Stimulated activated CD4-positive, alpha-beta T cell treated with anti-CD3 and anti-CD28 coated beads, Interleukin-1b, Interleukin-23, amount 100 ng/mL, for 24 hours (primary cell): ENCODE results near the gene PRKCE.
"Not testable (repeated sequence)": the region's sequence is repeated elsewhere in the genome, so short reads cannot be mapped to it uniquely, and the experiment has no call there.

Source experiments
- DNase-seq, 4 experiments: peaks; one replicate each; pipeline ENCODE4 v3.0.0-alpha.2; 2020; ENCODE audit warnings: low read depth in 4 of 4, low spot score in 1 of 4

PRKCE gene

DNA sequence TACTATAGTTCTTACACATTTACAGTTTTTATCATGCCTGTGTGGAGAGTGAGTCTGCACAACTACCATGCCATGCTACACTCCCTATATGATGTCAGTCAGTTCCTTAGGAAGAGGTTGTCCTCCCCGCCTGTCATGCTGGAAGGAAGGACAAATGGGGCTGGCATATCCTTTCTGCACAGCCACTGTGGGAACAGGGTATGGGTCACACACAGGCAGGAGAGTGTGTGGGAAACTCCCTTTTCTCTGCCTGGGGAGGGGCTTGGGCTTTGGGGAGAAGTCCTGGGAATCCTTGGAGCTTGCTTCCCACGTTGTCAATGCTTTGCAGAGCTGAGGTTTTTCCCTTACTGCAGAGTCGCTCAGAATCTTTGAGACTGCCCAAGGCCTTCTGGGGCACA is 232.1 kb downstream of the PRKCE start:
- no peak for DNase-seq

DNA sequence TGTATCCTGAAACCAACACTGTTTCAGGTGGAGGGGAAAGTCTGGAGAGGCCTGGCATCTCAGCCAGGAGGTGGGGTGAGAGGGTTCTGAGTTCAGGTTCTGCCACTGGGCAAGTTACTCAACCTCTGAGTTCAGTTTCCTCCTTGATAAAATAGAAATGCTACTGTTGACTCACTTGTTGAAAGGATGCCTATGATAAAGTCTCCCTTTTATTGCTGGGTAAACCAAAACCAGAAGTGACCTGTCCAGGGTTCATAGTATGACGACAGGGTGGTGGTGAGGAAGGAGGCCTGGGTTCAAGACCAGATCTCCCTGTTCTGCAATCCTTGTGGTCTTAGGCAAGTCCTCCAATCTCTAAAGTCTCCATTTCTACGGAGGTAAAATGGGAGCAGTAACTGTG is 232.7 kb downstream of the PRKCE start:
- DNase-seq: no peak

- DNase-seq: no peak
Observed at GRCh38 chr2:45885171-45885621, 233.7 kb downstream of the PRKCE start.

GRCh38 chr2:45886171-45886663 is 234.7 kb downstream of the PRKCE start:
- DNase-seq: no peak

- no peak for DNase-seq
Observed at GRCh38 chr2:45888167-45888566, 236.7 kb downstream of the PRKCE start.

DNA sequence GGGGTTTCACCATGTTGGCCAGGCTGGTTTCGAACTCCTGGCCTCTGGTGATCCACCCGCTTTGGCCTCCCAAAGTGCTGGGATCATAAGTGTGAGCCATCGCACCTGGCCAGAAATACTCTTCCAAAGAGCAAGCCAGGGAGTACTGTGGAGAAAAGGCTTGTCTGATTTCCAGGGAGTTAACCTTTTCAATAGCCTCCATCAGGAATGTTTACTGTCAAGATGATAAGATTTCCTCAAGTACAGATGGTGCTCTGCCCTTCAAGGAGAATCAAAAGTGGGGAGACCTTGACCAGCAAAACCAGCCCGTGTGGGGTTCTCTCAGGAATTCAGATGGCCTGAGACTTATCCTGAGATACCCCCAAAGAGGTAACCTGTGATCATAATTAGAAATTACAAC is 237.2 kb downstream of the PRKCE start:
- no peak for DNase-seq

GRCh38 chr2:45889053-45889452 is 237.6 kb downstream of the PRKCE start:
- DNase-seq: peak in 1 of 4 experiments; percentile 14

DNA sequence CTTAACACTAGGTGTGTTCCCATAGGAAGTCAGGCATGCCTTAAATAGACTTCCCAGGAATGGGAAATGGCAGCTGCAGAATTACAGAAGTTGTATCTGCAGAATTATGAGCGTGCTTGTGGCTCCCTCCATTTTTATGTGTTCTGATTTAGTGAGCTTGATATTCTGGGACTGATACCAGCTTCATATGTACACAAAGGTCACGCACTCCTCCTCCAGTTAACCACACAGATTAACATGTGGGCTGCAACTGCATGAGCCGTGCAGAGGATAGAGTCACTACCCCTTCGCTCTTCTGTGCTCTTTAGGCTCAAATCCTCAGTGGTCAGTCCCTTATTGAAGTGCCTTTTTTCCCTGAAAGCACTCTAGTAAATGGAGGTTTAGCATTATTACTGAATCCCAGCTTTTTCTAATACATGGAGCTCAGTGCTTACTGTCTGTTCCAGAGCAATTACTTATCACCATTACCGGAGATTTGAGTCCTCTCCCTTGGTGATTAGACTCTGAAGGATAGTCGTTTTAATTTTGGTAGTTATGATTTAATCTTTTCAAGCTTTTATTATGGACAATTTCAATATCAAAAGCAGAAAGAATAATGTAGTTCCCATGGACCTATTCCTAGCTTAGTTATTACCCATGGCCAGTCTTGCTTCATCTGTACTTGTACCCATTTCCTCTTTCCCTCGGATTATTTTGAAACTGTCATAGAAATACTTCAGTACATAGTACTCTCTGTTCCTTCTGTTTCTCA is 238.3 kb downstream of the PRKCE start:
- DNase-seq: no peak

- not testable (repeated sequence) for DNase-seq
Observed at GRCh38 chr2:45890371-45890646, 238.8 kb downstream of the PRKCE start.

DNA sequence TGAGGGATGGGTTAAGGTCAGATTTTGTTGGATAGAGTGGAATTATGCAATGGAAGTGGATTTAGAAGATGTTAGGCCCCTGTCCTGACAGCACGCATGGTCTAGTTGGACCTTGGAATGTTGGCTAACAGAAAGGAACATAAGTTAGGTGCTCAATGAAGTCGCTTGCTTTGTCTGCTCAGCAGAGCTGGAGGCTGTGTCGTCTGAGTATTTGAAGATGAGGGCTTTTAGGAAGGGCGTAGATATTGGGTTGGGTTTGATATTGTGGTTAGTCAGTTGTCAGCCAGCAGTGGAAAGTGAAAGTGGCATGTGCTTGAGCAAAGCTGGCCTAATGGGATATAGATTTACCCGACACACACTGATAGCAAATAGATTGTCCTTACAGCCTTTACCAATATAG is 239.3 kb downstream of the PRKCE start:
- DNase-seq: no peak

GRCh38 chr2:45891719-45892424 is 240.4 kb downstream of the PRKCE start:
- DNase-seq: no peak

- DNase-seq: no peak
Observed at GRCh38 chr2:45892425-45892745, 240.9 kb downstream of the PRKCE start.

GRCh38 chr2:45892757-45893156 is 241.3 kb downstream of the PRKCE start:
- DNase-seq: no peak

DNA sequence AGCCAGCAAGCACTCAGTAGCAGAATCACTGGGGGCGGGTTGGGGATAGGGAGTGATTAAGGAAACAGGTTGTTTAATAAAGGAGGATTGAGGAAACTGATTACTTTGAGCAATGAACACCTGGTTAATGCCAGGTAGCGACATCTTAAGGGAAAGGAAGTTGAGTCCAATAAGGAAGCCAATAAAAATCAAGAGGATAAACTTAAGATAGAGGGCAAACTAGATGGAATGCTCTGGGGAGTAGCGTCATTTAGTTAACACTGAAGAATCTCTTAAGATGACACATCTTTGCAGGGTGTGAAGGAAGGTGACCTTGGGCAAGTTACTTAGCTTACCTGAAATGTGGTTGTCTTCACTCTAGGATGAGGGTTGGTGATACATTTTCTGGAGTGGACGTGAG is 242.7 kb downstream of the PRKCE start:
- DNase-seq: no peak

- DNase-seq: no peak
Observed at GRCh38 chr2:45895241-45895861, 243.9 kb downstream of the PRKCE start.

- DNase-seq: no peak
Observed at GRCh38 chr2:45896311-45896710, 244.8 kb downstream of the PRKCE start.

DNA sequence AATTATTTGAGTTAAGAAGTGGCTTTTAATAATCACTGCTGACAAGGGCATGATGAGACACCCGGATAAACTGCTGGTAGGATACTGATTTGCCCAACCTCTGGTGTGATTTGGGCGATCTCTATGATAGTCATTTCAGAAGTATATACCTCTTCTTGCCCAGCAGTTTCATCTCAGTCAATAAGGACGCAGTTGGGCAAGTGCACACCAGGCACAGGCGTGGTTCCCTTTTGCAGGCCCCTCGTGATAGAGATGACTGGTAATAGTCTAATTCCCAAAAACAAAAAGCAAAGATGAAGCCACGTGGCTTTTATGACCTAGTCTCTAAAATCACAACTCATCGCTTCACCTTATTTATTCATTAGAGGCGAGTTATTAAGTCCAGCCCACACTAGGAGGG is 246.4 kb downstream of the PRKCE start:
- no peak for DNase-seq

GRCh38 chr2:45898819-45899218 is 247.3 kb downstream of the PRKCE start:
- no peak for DNase-seq

- no peak for DNase-seq
Observed at GRCh38 chr2:45899926-45900325, 248.5 kb downstream of the PRKCE start.

GRCh38 chr2:45901468-45902032 is 250.1 kb downstream of the PRKCE start:
- no peak for DNase-seq

DNA sequence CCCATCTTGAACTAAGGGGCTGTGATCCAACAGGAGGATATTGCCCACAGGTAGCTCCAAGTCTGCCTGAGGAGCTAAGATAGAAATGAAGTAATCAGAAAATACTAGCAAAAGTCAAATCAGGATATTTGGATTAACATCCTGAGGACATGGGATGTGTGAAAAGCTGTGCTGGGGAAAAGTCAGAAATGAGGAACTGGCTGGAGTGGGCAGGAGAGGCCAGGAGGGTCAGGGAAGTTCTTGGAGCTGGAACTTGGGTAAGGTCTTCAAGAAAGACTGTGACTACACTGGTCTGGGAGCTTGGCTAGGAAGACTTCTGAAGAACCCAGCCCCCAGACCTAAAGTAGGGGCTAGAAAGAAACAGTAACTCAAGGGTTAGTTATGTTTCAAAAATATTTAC is 250.9 kb downstream of the PRKCE start:
- DNase-seq: no peak

GRCh38 chr2:45902781-45903375 is 251.4 kb downstream of the PRKCE start:
- DNase-seq: no peak
